Omental fat pad (tissue), 4 donors: ENCODE data around the gene UBR3. TPM values are rescaled to one million over a fixed set of nuclear protein-coding genes. Genes with fewer than 3 reads are reported as not detected.
"Not testable (repeated sequence)": the region's sequence is repeated elsewhere in the genome, so short reads cannot be mapped to it uniquely, and the experiment has no call there.

Experiments used
- ATAC-seq: fragments of 150-250 bp; one replicate; pipeline ENCODE4 v1.9.1; 2016; ENCODE audit warnings: mild to moderate bottlenecking, moderate library complexity; ENCODE audit not compliant: low FRiP score
- DNase-seq: peaks from one replicate; pipeline ENCODE4 v3.0.0-alpha.2; 2019; ENCODE audit warnings: low spot score
- total RNA-seq, 4 donors: library from RNA; depleted of rRNA; stranded (reverse); fragments of >200 nt; gene quantifications; one replicate each; pipeline ENCODE4 v1.1.0, GENCODE V29; 2016
- TF ChIP-seq, protein P1 (sequence below), 3 donors: fragments of 450-650 bp; IDR thresholded peaks; one replicate each; pipeline ENCODE4 v1.5.1; 2016 to 2017; ENCODE audit warnings: antibody characterized with exemption in 3 of 3, mild to moderate bottlenecking in 3 of 3, moderate library complexity in 2 of 3

UBR3 gene
- total RNA-seq, 4 donors from 2014 or later = 59.2 to 90.3 (median 64.0) TPM

DNA sequence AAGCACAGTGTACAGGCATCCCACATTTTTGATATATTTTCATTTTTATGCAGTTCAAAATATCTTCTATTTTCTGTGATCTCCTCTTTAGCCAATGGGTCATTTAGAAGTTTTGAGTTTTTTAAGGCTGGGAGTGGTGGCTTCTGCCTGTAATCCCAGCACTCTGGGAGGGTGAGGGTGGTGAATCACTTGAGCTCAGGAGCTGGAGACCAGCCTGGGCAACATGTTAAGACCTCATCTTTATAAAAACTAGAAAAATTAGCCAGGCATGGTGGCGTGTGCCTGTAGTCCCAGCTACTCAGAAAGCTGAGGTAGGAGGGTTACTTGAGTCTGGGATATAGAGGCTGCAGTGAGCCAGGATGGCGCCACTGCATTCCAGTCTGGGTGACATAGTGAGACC, 17.8 kb downstream of the UBR3 start:
- TF ChIP-seq, protein P1, sequence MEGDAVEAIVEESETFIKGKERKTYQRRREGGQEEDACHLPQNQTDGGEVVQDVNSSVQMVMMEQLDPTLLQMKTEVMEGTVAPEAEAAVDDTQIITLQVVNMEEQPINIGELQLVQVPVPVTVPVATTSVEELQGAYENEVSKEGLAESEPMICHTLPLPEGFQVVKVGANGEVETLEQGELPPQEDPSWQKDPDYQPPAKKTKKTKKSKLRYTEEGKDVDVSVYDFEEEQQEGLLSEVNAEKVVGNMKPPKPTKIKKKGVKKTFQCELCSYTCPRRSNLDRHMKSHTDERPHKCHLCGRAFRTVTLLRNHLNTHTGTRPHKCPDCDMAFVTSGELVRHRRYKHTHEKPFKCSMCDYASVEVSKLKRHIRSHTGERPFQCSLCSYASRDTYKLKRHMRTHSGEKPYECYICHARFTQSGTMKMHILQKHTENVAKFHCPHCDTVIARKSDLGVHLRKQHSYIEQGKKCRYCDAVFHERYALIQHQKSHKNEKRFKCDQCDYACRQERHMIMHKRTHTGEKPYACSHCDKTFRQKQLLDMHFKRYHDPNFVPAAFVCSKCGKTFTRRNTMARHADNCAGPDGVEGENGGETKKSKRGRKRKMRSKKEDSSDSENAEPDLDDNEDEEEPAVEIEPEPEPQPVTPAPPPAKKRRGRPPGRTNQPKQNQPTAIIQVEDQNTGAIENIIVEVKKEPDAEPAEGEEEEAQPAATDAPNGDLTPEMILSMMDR (IDR thresholded peaks at IDR 0.05) = no peak
- DNase-seq (no peak), ATAC-seq (no peak)

DNA sequence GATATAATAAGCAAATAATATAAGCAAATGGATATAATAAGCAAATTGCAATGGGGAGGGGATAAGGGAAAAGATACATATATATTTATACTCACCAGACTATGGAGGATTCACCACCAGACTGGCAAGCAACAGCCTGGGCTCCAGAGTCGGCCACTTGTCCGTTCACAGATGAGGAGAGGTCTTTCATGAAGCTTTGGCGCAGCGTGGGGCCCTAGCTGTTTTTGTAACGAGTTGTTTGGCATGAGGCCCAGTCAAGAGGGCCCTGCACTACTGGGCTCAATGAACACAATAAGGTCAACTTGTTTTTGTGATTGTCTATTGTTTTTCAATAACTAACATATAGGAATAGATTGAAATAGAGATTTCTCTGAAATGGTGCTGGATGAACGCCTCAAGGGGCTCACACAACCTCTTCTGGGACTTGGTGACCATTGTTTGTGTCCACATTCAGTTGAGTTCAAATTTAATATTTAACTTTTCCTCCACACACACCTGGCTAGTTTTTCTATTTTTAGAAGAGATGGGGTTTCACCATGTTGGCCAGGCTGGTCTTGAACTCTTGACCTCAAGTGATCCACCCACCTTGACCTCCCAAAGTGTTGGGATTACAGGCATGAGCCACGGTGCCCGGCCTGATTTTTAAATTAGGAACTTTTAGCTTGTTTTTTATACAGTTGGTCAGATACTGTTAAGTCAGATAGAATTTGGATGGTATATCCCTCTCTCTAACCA, 21.9 kb downstream of the UBR3 start:
- not testable (repeated sequence) for ATAC-seq, DNase-seq

DNA sequence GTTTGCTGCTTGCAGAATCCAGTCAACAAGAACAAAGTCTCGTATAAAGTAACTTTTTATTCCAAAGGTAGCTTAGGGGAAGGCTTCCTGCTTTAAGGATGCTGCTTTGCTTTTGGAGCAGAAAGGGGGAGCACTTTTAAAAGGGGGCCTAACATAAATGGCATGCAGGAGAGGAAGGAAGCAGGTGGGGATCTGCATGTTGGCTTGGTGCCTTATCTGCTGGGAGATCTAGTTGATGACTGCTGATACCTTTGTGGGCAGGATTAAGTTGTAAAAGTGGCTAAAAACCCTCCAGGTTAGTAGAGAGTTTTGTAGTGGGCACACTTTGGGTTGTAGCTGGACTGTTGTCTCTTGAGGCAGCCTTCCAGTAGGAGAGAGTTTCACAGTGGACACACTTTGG, 22.5 kb downstream of the UBR3 start:
- DNase-seq = no peak
- ATAC-seq = no peak
- TF ChIP-seq, protein P1 (IDR thresholded peaks at IDR 0.05) = no peak

DNA sequence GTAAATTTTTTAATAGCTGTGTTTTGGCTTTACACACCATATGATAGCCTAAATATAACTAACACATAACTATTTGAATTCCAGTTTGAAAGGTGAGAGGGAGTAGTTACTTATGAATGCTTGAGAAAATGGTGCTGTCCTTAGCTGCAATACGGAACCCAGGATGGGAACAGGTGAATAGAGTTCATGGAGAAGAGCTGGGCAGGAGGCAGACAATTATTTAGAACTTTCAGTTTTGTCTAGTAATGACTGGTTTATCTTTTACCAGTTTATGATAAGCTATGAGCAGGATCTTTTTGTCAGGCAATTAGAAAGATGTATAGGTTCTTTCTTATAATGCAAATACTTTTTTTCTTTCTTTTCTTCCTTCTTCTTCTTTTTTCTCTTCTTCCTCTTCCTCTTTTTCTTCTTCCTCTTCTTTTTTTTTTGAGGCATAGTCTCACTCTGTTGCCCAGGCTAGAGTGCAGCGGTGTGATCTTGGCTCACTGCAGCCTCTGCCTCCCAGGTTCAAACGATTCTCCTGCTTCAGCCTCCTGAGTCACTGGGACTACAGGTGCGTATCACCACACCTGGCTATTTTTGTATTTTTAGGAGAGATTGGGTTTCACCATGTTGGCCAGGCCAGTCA, 25.9 kb downstream of the UBR3 start:
- no peak for ATAC-seq
- TF ChIP-seq, protein P1 (IDR thresholded peaks at IDR 0.05) = no peak

DNA sequence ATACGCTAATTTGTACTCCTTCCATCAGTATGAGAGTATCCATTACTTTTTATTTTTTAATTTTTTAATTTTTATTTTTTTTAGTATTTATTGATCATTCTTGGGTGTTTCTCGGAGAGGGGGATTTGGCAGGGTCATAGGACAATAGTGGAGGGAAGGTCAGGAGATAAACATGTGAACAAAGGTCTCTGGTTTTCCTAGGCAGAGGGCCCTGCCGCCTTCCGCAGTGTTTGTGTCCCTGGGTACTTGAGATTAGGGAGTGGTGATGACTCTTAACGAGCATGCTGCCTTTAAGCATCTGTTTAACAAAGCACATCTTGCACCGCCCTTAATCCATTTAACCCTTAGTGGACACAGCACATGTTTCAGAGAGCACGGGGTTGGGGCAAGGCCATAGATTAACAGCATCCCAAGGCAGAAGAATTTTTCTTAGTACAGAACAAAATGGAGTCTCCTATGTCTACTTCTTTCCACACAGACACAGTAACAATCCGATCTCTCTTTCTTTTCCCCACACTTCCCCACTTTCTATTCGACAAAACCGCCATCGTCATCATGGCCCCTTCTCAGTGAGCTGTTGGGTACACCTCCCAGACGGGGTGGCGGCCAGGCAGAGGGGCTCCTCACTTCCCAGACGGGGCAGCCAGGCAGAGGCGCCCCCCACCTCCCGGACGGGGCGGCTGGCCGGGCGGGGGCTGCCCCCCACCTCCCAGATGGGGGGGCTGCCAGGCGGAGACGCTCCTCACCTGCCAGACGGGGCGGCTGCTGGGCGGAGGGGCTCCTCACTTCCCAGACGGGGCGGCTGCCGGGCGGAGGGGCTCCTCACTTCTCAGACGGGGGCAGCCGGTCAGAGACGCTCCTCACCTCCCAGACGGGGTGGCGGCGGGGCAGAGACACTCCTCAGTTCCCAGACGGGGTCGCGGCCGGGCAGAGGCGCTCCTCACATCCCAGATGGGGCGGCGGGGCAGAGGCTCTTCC, 28.3 kb downstream of the UBR3 start:
- not testable (repeated sequence) for ATAC-seq, DNase-seq

More for the DNA sequence above, 25.9 kb downstream of the UBR3 start:
- no peak for DNase-seq

DNA sequence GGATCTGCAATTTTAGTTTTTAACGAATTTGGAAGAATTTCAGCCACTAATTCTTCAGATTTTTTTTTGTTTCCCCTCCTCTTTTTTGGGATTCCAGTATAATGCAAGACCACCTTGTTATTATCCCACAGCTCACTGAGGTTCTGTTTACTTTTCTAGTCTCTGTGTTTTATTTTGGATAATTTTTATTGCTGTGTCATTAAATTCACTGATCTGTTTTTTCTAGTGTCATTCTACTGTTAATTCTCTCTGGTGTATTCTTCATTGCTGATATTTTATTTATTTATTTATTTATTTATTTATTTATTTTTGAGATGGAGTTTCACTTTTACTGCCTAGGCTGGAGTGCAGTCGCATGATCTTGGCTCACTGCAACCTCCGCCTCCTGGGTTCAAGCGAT, 32.2 kb downstream of the UBR3 start:
- TF ChIP-seq, protein P1 (IDR thresholded peaks at IDR 0.05) = no peak
- no peak for ATAC-seq
- no peak for DNase-seq

DNA sequence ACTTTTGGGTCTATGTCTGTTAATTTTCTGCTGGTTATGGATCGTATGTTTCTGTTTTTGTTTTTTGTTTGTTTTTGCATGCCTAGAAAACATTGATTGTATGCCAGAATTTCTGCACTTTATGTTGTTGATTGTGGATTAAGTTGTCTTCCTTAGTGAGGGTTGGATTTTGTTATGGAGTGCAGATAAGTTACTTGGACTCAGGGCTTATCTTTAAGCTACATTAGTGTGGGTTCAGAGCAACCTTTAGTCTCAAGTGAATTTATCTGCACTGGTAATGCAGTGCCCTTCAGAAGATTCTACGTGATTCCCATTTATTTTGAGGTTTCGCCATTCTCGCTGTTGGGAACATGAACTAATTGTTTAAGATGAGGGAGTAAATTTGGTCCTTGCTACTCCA, 32.9 kb downstream of the UBR3 start:
- TF ChIP-seq, protein P1 (IDR thresholded peaks at IDR 0.05) = no peak
- no peak for ATAC-seq
- DNase-seq = no peak
